HG03025 (cell line): ENCODE results near the gene RAP1GAP.

Experiments used
- ATAC-seq: cut with Tn5 transposase; IDR thresholded peaks from one replicate; pipeline ENCODE4 v1.9.1; 2021; ENCODE audit warnings: mild to moderate bottlenecking, moderate library complexity; ENCODE audit not compliant: unreplicated experiment, low FRiP score

The RAP1GAP gene

DNA sequence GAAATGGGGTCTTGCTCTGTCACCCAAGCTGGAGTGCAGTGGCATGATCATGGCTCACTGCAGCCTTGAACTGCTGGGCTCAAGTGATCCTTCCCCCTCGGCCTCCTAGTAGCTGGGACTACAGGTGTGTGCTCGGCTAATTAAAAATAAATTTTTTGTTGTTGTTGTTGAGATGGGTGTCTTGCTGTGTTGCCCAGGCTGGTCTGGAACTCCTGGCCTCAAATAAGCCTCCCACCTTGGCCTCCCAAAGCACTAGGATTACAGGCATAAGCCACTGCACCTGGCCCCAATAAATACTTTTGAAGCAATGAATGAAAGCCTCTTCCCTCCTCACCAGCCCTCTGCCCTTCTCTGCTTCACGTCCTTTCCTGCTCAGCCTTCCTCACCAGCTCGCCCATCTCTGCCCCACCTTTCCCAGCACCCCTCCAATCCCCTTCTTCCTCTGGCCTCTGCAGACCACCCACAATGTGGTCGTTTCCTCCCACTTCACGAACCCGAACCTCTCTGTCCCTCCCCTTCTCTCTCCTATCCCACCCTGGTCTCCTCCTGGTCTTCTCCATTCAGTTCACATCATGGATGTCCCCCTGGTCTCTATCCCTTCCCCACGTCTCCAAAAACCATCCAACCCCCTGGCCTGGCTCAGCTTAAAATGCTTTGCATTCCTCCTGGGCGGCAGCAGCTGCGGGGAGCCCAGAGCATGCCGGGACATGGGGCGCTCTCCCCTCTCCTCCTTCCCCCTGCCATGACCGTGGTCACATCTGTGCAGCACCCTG is 38.4 kb downstream of the RAP1GAP start:
- ATAC-seq, result no peak

- ATAC-seq, result no peak
These were observed 39.2 kb downstream of the RAP1GAP start for GRCh38 chr1:21629971-21630370.

DNA sequence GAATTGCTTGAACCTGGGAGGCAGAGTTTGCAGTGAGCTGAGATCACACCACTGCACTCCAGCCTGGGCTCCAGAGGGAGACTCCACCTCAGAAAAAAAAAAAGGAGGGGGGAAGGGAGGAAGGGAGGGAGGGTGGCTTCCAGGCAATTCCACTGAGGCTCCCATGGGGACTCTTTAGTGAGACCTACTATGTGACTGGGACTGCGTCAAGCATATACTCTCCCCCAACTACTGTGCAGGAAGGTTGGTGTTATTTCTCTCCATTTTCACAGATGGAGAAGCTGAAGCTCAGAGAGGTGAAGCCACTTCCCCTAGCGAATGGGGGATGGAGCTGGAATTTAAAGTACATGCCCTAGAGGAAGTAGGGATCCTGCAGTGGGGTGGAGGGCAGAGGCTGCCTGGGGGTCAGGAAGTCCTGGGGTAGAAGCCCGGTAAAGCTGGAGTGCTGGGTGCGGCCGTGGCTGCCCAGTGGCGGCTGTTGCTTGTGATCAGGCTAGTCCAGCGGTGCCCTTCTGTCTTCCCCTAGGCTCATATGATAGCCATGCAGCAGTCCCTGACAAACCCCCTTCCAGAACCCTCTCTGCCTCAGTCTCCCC is 40.3 kb downstream of the RAP1GAP start:
- no peak for ATAC-seq

DNA sequence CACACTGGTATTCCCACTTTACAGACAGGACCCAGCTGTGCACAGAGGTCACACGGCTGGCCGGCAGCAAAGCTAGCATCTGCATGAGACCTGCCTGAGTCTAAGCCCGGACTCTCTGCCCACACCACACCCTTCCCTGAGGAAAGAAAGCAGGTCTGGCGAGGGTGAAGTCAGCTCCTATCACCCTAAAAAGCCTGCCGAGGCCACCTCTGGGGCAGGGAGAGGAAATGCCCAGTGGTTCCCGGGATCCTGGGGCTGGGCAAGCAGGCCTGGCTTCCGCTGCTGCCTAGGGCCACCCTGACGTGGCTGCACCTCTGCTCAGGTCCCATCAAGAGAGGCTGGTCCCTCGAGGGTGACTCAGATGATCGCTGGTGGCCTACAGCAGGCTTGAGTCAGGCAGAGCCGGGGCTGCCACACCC is 42.2 kb downstream of the RAP1GAP start:
- no peak for ATAC-seq

GRCh38 chr1:21625390-21626190 is 43.6 kb downstream of the RAP1GAP start:
- ATAC-seq, result no peak

GRCh38 chr1:21624571-21625389 is 44.4 kb downstream of the RAP1GAP start:
- ATAC-seq, result no peak

DNA sequence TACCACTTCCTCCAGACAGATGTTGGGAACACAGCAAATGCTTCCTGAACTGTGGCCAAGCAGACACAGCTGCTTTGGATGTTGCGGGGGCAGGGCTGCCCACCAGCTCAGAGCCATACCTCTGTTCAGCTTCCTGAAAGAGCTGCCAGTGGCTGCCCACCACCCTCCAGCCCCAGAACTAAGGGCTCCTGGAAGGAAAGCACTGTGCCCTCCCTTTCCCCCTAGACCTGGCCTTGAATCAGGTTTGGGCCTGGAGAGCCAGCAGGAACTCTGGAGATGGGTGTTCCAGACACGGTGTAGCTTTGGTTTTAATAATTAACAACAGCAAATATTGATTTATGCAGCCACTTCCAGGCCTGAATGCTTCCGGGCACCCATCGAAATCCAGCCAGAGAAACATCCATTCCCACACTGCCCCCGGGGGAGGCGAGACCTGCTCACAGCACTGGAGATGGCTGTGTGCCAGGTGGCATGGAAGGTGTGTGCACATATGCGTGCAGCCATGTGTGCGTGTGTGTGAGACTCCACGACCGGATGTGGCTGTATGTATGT is 45.7 kb downstream of the RAP1GAP start:
- no peak for ATAC-seq

DNA sequence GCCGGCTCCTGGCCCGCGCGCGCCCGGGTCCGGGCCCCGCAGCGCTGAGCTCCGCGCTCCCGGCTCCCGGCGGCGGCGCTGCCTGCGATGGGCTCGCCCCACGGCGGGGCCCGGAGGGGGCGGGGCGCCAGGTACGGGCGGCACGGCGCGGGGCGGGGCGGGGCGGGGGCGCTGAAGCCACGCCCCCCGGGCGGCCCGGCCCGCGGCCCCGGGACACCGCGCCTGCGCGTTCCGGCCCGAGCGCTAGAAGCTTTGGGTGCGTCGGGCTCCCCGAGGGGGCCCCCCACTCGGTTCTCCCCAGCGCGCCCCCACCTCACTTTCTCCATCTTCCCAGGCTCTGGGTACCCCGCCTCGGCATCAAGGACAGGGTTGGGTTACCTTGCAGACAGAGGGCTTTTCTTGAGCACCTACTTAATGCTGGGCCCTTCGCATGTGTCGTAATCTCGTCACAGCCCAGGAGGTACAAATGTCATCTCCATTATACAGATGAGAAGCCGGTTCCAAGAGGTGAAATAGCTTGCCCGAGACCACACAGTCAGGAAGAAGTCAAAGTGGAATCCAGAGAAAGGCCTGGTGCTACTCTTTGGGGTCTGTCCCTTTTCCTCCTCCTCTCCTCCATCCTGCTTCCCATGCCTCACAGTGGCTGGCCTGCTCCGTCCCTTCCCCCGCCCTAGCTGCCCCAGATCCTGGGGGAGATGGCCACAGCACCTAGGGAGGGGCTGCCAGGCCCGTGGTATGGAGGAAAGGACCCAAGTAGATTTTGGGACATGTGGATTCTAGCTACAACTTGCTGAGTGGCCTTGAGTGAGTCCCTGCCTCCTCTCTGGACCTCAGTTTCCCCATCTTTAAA is 46.5 kb downstream of the RAP1GAP start:
- no peak for ATAC-seq

- ATAC-seq, result no peak
These were observed 47.3 kb downstream of the RAP1GAP start for GRCh38 chr1:21621761-21622436.

DNA sequence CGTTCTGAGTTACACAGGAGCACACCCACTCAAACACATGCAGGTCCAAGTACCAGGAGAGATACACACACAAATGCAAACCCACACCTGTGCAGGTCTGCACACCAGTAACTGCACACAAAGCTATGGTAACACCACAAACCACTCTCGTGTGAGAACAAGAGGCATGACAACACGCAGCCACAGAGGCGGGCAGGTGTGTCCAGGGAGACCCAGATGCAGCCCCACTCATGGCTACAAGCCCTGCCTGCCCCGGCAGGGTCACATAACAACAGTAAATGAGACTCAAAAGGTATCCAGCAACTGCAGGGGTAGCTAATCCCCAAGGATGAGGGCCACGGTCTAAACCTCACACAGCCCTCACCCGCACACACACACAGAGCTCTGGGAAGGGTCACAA is 48.1 kb downstream of the RAP1GAP start:
- ATAC-seq, result no peak

DNA sequence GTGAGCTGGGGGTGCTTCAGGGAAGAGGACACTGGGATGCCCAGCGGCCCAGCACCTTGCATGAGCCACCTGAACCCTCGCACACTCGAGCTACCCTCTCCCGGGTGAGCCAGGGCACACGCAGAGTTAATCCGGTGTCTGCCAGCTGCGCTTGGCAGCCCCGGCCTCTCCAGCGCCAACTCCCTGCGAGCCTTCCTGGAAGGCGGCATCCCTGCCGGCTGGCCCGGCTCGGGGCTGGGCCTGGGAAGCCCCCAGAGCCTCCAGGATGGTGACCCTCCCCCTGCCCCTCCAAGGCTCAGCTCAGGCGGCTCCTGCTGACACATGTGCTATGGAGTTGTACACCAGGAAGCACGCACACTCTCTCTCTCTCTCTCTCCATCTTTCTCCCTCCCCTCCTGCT is 48.7 kb downstream of the RAP1GAP start:
- ATAC-seq, result no peak

GRCh38 chr1:21620011-21620410 is 49.1 kb downstream of the RAP1GAP start:
- ATAC-seq, result no peak

GRCh38 chr1:21619375-21619947 is 49.7 kb downstream of the RAP1GAP start:
- ATAC-seq, result no peak

DNA sequence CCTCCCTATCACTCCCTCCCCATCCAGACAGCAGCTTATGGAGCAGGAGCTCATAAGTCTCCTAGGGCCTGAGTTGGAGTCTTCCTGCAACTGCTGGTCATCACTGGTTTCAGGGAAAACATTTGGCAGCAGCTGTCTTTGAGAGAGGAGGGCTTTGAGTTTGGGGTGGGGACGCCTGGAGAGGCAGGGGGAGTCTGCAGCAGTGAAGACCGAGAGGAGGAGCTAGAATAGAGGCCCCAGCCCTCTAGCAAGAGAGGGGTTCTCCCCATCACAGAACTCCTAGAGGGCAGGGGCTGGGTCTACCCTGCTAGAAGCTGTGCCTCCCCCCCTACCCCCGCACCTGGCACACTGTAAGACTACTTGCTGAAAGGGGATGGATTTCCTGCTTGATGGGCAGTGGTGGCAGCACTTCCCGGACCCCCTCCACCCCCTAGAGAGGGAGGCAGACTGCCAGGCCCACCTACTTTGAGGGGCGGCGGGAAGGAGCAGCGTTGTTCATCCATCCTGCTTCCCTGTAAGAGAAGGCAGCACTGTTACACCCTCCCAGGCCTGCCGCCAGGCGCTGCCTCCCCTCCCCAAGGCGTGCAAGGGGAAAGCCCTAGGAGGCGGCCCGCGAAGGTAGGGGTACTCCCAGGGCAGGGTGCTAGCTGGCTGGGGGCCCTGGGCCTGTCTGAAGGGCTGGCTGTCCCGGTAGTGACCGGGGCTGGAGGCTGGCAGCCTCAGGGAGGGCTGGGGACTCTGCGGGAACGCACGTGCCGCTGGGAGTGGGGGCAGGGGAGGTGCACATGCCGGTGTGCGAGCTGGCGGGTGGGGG is 50.4 kb downstream of the RAP1GAP start:
- no peak for ATAC-seq

GRCh38 chr1:21618059-21618458 is 51.1 kb downstream of the RAP1GAP start:
- ATAC-seq, result no peak

DNA sequence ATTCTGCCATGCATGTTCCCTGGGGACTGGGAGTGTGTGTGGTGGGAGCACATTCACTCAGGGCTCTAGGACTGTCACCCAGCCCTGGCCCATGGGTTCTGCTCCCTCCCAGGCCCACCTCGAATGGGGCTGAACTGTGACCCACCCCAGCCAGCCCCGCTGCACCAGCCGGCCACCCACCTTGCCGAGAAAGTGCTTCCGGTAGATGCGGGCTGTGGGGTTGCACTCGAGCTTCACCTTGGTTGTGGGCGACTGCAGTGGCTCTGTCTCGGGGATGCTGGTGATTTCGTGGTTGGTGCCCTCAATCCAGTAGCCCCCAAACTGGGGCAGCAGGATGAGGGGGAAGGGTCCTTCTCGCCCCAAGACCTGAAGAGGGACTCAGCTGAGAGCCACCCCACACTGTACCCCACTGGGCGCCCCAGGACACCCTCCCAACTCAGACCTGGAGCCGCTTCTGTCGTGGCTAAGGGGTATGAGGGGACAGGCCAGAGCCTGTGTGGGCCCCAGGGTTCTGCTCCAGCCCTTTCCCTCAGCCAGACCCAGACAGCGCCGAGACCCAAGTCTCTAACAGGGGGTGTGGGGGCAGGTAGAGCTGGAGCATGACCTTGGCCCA is 51.9 kb downstream of the RAP1GAP start:
- no peak for ATAC-seq

DNA sequence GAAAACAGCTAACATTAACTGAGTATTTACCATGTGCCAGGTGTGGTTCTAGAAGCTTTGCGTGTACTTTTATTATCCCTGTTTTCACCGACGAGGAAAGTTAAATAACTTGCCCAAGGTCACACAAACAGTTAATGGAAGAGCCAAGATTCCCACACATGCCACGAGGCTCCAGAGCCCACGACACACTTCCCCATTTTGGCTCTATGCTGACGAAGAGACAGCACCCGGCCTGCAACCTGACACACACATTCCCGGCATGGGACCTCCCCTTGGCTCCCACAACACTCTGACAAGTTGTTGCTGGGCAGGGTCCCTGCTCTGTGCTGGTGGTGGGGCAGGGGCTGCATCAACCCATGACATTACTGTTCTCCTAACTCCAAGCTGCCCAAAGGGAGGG is 52.8 kb downstream of the RAP1GAP start:
- ATAC-seq, result no peak
